GM18858 (cell line): Measurements from ENCODE around the gene FRS2.

Experiments used
- ATAC-seq: cut with Tn5 transposase; IDR thresholded peaks from one replicate; pipeline ENCODE4 v1.9.1; 2021; ENCODE audit not compliant: unreplicated experiment

FRS2 gene

GRCh38 chr12:69524331-69524630 is 54.1 kb downstream of the FRS2 start:
- no peak for ATAC-seq

GRCh38 chr12:69524755-69525469 is 54.7 kb downstream of the FRS2 start:
- ATAC-seq: no peak

- no peak for ATAC-seq
These were observed 57.5 kb downstream of the FRS2 start for GRCh38 chr12:69527506-69528272.

GRCh38 chr12:69529021-69529420 is 58.8 kb downstream of the FRS2 start:
- ATAC-seq: no peak

- ATAC-seq: no peak
These were observed 63.7 kb downstream of the FRS2 start for GRCh38 chr12:69533844-69534243.

- ATAC-seq: no peak
These were observed 64.2 kb downstream of the FRS2 start for GRCh38 chr12:69534389-69534822.

- no peak for ATAC-seq
These were observed 70.8 kb downstream of the FRS2 start for GRCh38 chr12:69540987-69541386.

GRCh38 chr12:69544087-69544486 is 73.9 kb downstream of the FRS2 start:
- ATAC-seq: no peak

- ATAC-seq: no peak
These were observed 74.9 kb downstream of the FRS2 start for GRCh38 chr12:69545081-69545480.

GRCh38 chr12:69546693-69547438 is 76.7 kb downstream of the FRS2 start:
- no peak for ATAC-seq

- no peak for ATAC-seq
These were observed 78.5 kb downstream of the FRS2 start for GRCh38 chr12:69548687-69549086.

GRCh38 chr12:69550569-69551350 is 80.6 kb downstream of the FRS2 start:
- ATAC-seq: no peak

- no peak for ATAC-seq
These were observed 83.5 kb downstream of the FRS2 start for GRCh38 chr12:69553628-69554248.

- no peak for ATAC-seq
These were observed 85.3 kb downstream of the FRS2 start for GRCh38 chr12:69555461-69555860.

- ATAC-seq: no peak
These were observed 86.2 kb downstream of the FRS2 start for GRCh38 chr12:69556383-69556782.

- ATAC-seq: no peak
These were observed 93.1 kb downstream of the FRS2 start for GRCh38 chr12:69563166-69563762.

GRCh38 chr12:69566603-69567002 is 96.4 kb downstream of the FRS2 start:
- no peak for ATAC-seq

GRCh38 chr12:69569236-69569635 is 99.0 kb downstream of the FRS2 start:
- ATAC-seq: no peak

- ATAC-seq: no peak
These were observed 99.9 kb downstream of the FRS2 start for GRCh38 chr12:69570000-69570516.
